Stomach (tissue), 4 donors: ENCODE data around the gene DRD1.

Experiments used
- EP300 ChIP-seq: sonication (generic); formaldehyde crosslinking; IDR thresholded peaks from one replicate; pipeline ENCODE4 v1.6.1; 2017; ENCODE audit warnings: antibody characterized with exemption
- POLR2A ChIP-seq, 4 donors: fragments of 450-650 bp; IDR thresholded peaks; one replicate each; pipeline ENCODE4 v1.6.1; 2016; ENCODE audit warnings: antibody characterized with exemption in 4 of 4, control low read depth in 2 of 4, mild to moderate bottlenecking in 1 of 4, moderate library complexity in 1 of 4
- POLR2AphosphoS5 ChIP-seq, 3 donors: sonication (generic); formaldehyde crosslinking; IDR thresholded peaks; one replicate each; pipeline ENCODE4 v1.6.1; 2016; ENCODE audit warnings: antibody characterized with exemption in 3 of 3
- TF ChIP-seq, protein P1 (sequence below), 7 experiments: fragments of 450-650 bp in 4 of 7; fragments of 200-600 bp in 3 of 7; sonication (generic) in 3 of 7; IDR thresholded peaks; one replicate each; pipeline ENCODE4 v1.5.1; 2016 to 2019; ENCODE audit warnings: antibody characterized with exemption in 7 of 7, control low read depth in 2 of 7, mild to moderate bottlenecking in 1 of 7

- TF ChIP-seq, protein P1, sequence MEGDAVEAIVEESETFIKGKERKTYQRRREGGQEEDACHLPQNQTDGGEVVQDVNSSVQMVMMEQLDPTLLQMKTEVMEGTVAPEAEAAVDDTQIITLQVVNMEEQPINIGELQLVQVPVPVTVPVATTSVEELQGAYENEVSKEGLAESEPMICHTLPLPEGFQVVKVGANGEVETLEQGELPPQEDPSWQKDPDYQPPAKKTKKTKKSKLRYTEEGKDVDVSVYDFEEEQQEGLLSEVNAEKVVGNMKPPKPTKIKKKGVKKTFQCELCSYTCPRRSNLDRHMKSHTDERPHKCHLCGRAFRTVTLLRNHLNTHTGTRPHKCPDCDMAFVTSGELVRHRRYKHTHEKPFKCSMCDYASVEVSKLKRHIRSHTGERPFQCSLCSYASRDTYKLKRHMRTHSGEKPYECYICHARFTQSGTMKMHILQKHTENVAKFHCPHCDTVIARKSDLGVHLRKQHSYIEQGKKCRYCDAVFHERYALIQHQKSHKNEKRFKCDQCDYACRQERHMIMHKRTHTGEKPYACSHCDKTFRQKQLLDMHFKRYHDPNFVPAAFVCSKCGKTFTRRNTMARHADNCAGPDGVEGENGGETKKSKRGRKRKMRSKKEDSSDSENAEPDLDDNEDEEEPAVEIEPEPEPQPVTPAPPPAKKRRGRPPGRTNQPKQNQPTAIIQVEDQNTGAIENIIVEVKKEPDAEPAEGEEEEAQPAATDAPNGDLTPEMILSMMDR (IDR thresholded peaks at IDR 0.05), result no peak
- TF ChIP-seq EP300 (no peak), POLR2A (IDR thresholded peaks at IDR 0.05) (no peak), POLR2AphosphoS5 (IDR thresholded peaks at IDR 0.05) (no peak)
Observed at GRCh38 chr5:175465282-175465681, 21.3 kb upstream of the DRD1 start.
